GM21717 (cell line): ENCODE data around the gene G6PC1.
"Not testable (repeated sequence)": the region's sequence is repeated elsewhere in the genome, so short reads cannot be mapped to it uniquely, and the experiment has no call there.

Experiments used
- ATAC-seq: cut with Tn5 transposase; IDR thresholded peaks from one replicate; pipeline ENCODE4 v1.9.1; 2021; ENCODE audit warnings: mild to moderate bottlenecking, moderate library complexity; ENCODE audit not compliant: unreplicated experiment

Gene G6PC1

GRCh38 chr17:42900460-42901331, at the start of gene G6PC1:
G6PC1 (plus strand) TSS chr17:42900799; CDS start chr17:42900877, 78 bp downstream.
- ATAC-seq, result no peak

- ATAC-seq, result no peak
Measured at GRCh38 chr17:42850954-42851353, 49.6 kb upstream of the G6PC1 start, which contains the start of gene AOC3. AOC3 (plus strand) TSS chr17:42851199; CDS start chr17:42851344, 145 bp downstream.

- ATAC-seq, result not testable (repeated sequence)
Measured at GRCh38 chr17:42851371-42852240, 49.0 kb upstream of the G6PC1 start.

GRCh38 chr17:42852351-42852750, 48.2 kb upstream of the G6PC1 start:
- ATAC-seq, result no peak

GRCh38 chr17:42853004-42853403, 47.6 kb upstream of the G6PC1 start:
- no peak for ATAC-seq

GRCh38 chr17:42853597-42853967, 47.0 kb upstream of the G6PC1 start:
- no peak for ATAC-seq

GRCh38 chr17:42853968-42854790, 46.4 kb upstream of the G6PC1 start:
- ATAC-seq, result no peak

GRCh38 chr17:42855048-42855596, 45.5 kb upstream of the G6PC1 start:
- ATAC-seq, result no peak

GRCh38 chr17:42856093-42856492, 44.5 kb upstream of the G6PC1 start:
- not testable (repeated sequence) for ATAC-seq

GRCh38 chr17:42856516-42856915, 44.1 kb upstream of the G6PC1 start:
- ATAC-seq, result not testable (repeated sequence)

- no peak for ATAC-seq
Measured at GRCh38 chr17:42857389-42857788, 43.2 kb upstream of the G6PC1 start.

- ATAC-seq, result no peak
Measured at GRCh38 chr17:42865638-42866094, 34.9 kb upstream of the G6PC1 start.

GRCh38 chr17:42866216-42866615, 34.4 kb upstream of the G6PC1 start:
- no peak for ATAC-seq

- no peak for ATAC-seq
Measured at GRCh38 chr17:42866631-42867575, 33.7 kb upstream of the G6PC1 start.

- not testable (repeated sequence) for ATAC-seq
Measured at GRCh38 chr17:42867694-42868261, 32.8 kb upstream of the G6PC1 start.

- no peak for ATAC-seq
Measured at GRCh38 chr17:42868338-42868737, 32.3 kb upstream of the G6PC1 start.

GRCh38 chr17:42871647-42872046, 29.0 kb upstream of the G6PC1 start:
- ATAC-seq, result no peak

GRCh38 chr17:42872251-42872965, 28.2 kb upstream of the G6PC1 start:
- ATAC-seq, result no peak
